Heart left ventricle (tissue), 13 donors: ENCODE measurements around the gene SMC1B.

Experiments used
- POLR2A ChIP-seq, 2 donors: fragments of 450-650 bp; IDR thresholded peaks; one replicate each; pipeline ENCODE4 v1.6.1; 2017; ENCODE audit warnings: antibody characterized with exemption in 2 of 2, mild to moderate bottlenecking in 2 of 2, moderate library complexity in 2 of 2
- TF ChIP-seq, protein P1 (sequence below), 12 donors: fragments of 200-600 bp; sonication (generic) in 4 of 12; IDR thresholded peaks; one replicate each; pipeline versions ENCODE4 v1.5.0 to v1.8.0; 2018 to 2022; ENCODE audit warnings: antibody characterized with exemption in 12 of 12, mild to moderate bottlenecking in 5 of 12
- donor health status: ischemic (EF 13 %, LVEDD 7.1; RV severe dilation, severe dysfunction).
- donor health status: DM: no; HTN: yes; CAD: no.
- donor health status: DM: no; HTN: no; CAD: no.
- donor health status: ischemic (EF 25% LVEDD 6.9; RV normal size, moderate dysfunction).
- donor health status: ischemic (EF 25% LVEDD 5.7; RV mildly dilated, moderate dysfunction).
- donor health status: ischemic (EF 35%, LVEDD 5.7; RV mildly dilated, moderate dysfunction).
- donor health status: nonischemic (EF 11% LVEDD 7.7; RV severe dilation, severe dysfunction).
- donor health status: DM: yes; HTN: yes; CAD: no.
- donor health status: PGD.
- donor health status: ischemic (EF 29% LVEDD 5.4; RV normal size, mild dysfunction).
- donor health status: nonischemic (EF 23%, LVEDD 6.1; RV moderate dilation, normal function).

GRCh38 chr22:45334528-45334927 lies 78.9 kb downstream of the SMC1B start:
- TF ChIP-seq, protein P1, sequence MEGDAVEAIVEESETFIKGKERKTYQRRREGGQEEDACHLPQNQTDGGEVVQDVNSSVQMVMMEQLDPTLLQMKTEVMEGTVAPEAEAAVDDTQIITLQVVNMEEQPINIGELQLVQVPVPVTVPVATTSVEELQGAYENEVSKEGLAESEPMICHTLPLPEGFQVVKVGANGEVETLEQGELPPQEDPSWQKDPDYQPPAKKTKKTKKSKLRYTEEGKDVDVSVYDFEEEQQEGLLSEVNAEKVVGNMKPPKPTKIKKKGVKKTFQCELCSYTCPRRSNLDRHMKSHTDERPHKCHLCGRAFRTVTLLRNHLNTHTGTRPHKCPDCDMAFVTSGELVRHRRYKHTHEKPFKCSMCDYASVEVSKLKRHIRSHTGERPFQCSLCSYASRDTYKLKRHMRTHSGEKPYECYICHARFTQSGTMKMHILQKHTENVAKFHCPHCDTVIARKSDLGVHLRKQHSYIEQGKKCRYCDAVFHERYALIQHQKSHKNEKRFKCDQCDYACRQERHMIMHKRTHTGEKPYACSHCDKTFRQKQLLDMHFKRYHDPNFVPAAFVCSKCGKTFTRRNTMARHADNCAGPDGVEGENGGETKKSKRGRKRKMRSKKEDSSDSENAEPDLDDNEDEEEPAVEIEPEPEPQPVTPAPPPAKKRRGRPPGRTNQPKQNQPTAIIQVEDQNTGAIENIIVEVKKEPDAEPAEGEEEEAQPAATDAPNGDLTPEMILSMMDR (IDR thresholded peaks at IDR 0.05), result no peak
- TF ChIP-seq POLR2A (IDR thresholded peaks at IDR 0.05), result no peak
